ENCODE data around the gene HELZ2. TPM values are rescaled to one million over a fixed set of nuclear protein-coding genes. Genes with fewer than 3 reads are reported as not detected.
A peak's percentile ranks its signal among the peaks of the same experiment; 100 is the strongest.

The HELZ2 gene
- total RNA-seq, 4 donors from 2014 or later = 24.3 to 45.5 (median 36.0) TPM

DNA sequence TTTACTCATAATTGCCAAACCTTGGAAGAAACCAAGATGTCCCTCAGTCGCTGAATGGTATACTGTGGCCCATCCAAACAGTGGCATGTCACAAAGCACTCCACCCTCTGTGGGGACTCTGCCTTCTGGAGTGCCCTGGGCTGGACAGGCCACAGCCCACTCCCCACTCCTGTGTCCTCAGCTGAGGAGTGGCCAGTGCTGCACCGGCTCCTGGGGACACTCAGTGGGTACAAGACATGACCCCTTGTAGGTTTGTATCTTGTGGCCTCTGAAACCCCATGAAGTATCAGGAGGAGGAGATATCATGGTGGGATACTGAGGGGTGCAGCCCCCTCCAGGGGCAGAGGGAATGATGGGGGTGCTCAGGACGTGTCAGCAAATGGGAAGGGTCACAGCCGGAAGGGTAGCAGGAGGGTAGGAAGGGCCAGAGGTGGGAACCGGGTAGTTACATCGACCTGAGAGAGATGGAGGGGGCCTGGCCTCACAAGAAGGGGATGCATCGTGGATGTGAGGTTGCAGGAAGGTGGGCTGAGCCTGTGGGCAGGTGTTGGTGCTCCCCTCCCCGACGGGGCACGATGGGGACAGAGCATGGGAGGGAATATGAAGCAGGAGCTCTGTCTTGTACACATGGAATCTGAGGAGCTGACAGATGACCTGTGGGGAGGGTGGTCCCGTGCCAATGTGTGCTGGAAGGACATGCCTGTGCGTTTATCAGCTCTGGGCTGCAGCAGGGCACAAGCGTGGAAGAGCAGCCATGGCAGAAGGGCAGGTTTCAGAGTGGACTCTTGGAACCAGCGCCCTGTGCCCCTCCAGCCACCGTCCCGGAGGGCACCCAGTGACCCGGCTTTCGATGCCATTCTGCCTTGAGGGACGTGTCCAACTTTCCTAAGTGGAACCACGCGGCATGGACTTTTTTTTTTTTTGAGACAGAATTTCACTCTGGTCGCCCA, 11.9 kb upstream of the HELZ2 start:
- H3K9me3 ChIP-seq = no peaks in the 10 kb centered on the region
- no peak overlapping the region for H3K27ac ChIP-seq
- WGBS, 2 donors = 82 to 83% methylated on average over 17 to 22 of the region's 22 CpGs
- TF ChIP-seq POLR2A (IDR thresholded peaks at IDR 0.05) = no peak
- TF ChIP-seq, protein P1, sequence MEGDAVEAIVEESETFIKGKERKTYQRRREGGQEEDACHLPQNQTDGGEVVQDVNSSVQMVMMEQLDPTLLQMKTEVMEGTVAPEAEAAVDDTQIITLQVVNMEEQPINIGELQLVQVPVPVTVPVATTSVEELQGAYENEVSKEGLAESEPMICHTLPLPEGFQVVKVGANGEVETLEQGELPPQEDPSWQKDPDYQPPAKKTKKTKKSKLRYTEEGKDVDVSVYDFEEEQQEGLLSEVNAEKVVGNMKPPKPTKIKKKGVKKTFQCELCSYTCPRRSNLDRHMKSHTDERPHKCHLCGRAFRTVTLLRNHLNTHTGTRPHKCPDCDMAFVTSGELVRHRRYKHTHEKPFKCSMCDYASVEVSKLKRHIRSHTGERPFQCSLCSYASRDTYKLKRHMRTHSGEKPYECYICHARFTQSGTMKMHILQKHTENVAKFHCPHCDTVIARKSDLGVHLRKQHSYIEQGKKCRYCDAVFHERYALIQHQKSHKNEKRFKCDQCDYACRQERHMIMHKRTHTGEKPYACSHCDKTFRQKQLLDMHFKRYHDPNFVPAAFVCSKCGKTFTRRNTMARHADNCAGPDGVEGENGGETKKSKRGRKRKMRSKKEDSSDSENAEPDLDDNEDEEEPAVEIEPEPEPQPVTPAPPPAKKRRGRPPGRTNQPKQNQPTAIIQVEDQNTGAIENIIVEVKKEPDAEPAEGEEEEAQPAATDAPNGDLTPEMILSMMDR (IDR thresholded peaks at IDR 0.05) = no peak
- no peak for DNase-seq
- no peak overlapping the region for H3K4me3 ChIP-seq (replicated peaks in 1 of 3)
- peaks cover 18 to 19% of the 10 kb centered on the region in 2 donors for H3K36me3 ChIP-seq
- intact Hi-C loops (cut with DNase I) = no loop called here
- H3K27me3 ChIP-seq = no peaks in the 10 kb centered on the region
- no peaks in the 10 kb centered on the region for H3K4me1 ChIP-seq

DNA sequence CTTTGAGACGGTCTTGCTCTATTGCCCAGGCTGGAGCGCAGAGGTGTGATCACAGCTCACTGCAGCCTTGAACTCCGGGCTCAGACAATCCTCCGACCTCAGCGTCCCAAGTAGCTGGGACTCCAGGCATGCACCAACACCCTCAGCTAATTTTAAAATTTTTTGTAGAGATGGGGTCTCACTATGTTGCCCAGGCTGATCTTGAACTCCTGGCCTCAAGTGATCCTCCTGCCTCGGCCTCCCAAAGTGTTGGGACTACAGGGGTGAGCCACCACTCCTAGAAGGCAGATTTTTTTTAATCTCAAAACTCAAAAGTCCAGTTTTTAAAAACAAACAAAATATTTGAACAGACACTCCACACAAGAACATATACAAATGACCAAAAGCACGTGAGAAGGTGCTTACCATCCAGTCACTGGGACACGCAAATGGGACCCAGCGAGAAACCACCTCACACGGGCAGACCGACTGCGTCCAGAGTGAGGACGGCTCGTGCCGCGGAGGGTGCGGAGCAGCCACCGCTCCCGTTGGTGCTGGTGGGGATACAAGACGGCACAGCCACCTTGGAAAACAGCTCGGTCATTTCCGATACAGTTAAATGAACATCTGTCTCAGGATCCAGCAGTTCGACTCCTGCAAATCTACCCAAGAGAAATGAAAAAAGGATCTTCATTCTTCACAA, 8.5 kb upstream of the HELZ2 start:
- TF ChIP-seq POLR2A (IDR thresholded peaks at IDR 0.05) = no peak
- Histone ChIP-seq H3K4me1 (peaks cover 0 to 2% of the 10 kb centered on the region in 2 donors), H3K36me3 (no peaks in the 10 kb centered on the region), H3K27ac (peak overlapping the region in 1 of 3 donors; percentile 58), H3K9me3 (no peaks in the 10 kb centered on the region), H3K27me3 (no peaks in the 10 kb centered on the region), H3K4me3 (replicated peaks in 1 of 3) (no peak overlapping the region)
- 75 to 90% methylated on average over 23 of the region's 23 CpGs for WGBS, 2 donors
- no peak for DNase-seq
- intact Hi-C loops (cut with DNase I) = no loop called here

DNA sequence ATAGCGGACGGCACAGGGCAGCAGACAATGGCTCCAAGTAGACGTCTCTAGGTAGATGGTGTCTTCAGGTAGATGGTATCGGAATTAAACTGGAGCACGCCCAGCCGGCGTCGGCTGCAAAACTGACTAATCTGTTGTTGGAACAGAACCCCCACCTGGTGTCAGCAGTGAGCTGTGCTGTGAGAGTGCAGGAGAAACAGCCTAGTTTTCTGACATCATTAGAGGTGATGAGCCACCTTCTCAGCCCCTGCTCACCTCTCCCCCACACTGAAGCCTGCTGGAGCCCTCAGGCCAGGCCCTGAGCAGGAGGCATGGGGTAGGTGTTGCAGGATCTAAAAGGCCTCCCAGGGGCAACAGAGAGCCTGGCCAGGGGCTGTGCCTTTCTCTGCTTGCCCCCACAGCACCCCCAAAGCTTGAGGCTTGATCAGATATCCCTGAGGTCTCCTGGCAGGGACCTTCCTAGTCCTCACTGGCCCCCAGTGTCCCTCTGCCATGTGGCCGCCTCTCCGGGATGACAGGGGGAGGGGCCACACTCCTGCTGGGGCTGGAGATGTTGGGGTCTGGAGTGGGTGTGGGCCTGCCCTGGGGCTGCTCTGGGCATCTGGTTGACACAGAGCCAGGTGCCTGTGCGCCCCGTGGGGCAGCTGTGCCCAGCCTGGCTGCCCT, 6.9 kb upstream of the HELZ2 start:
- H3K4me1 ChIP-seq = peaks cover 0 to 10% of the 10 kb centered on the region in 2 donors
- peak; percentile 80 for DNase-seq
- intact Hi-C loops (cut with DNase I) = no loop called here
- peak overlapping the region in 1 of 3 donors; percentile 10 for H3K27ac ChIP-seq
- no peak overlapping the region for H3K4me3 ChIP-seq (replicated peaks in 1 of 3)
- H3K36me3 ChIP-seq = no peaks in the 10 kb centered on the region
- WGBS, 2 donors = 26 to 55% methylated on average over 8 of the region's 12 CpGs
- no peaks in the 10 kb centered on the region for H3K9me3 ChIP-seq
- TF ChIP-seq POLR2A (IDR thresholded peaks at IDR 0.05) = no peak
- TF ChIP-seq, protein P1 (IDR thresholded peaks at IDR 0.05) = peak in 5 of 6 experiments; percentile 21 to 71 (median 62)
- no peaks in the 10 kb centered on the region for H3K27me3 ChIP-seq

DNA sequence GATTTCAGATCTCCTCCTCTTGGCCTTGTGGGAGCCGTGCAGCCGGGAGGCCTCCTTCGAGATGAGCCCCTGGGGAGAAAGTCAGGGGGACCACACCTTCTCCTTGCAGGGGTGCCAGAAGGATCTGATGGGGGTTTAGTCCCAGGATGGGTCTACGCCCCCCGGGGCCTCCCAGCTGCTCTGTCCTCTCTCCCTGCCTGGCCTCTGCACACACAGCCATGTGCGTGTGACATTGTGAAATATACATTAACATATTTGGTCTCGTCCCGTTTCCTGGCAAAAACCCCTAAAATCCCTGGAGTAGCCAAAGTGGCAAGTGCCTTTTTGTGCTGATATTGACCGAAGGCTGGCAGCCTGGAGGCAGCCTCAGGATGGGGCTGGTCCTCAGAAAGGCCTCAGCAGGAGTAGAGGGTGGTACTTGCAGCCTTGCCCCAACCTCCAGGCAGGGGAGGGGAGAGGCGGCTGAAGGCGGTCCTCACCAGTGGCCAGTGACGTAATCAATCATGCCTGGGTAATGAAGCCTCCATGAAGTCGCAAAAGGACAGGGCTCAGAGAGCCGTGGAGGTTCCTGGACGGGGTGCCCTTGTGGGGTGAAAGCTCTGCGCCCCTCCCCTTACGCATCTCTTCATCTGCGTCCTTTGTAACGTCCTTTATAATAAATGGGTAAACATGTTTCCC, 5.1 kb upstream of the HELZ2 start:
- Histone ChIP-seq H3K27ac (no peak overlapping the region), H3K27me3 (no peaks in the 10 kb centered on the region), H3K9me3 (no peaks in the 10 kb centered on the region), H3K4me3 (replicated peaks in 1 of 3) (no peak overlapping the region), H3K4me1 (peaks cover 0 to 16% of the 10 kb centered on the region in 2 donors), H3K36me3 (no peaks in the 10 kb centered on the region)
- intact Hi-C loops (cut with DNase I) = loop anchor here (10.0 kb wide), 1 partner anchor 66 kb away; no protein-coding TSS in a partner anchor
- no peak for DNase-seq
- TF ChIP-seq, protein P1 (IDR thresholded peaks at IDR 0.05) = no peak
- no peak for TF ChIP-seq POLR2A (IDR thresholded peaks at IDR 0.05)
- WGBS, 2 donors = 81 to 88% methylated on average over 15 to 16 of the region's 19 CpGs
